Hepatocyte (in vitro differentiated cells): ENCODE measurements around the gene GPR132. TPM values are rescaled to one million over a fixed set of nuclear protein-coding genes. Genes with fewer than 3 reads are reported as not detected.

Experiments used
- DNase-seq: peaks from one replicate; pipeline ENCODE4 v3.0.0-alpha.2; 2016; ENCODE audit warnings: low spot score
- H2AFZ ChIP-seq: fragments of 200-600 bp; sonication (generic); 2 replicates; pipeline ENCODE4 v1.6.0; 2016; ENCODE audit warnings: antibody characterized with exemption, mild to moderate bottlenecking
- H3K27ac ChIP-seq: fragments of 200-600 bp; sonication (generic); 2 replicates; pipeline ENCODE4 v1.5.1; 2016; ENCODE audit warnings: mild to moderate bottlenecking
- H3K27me3 ChIP-seq: fragments of 200-600 bp; sonication (generic); 2 replicates; pipeline ENCODE4 v1.6.1; 2016
- H3K36me3 ChIP-seq: fragments of 200-600 bp; sonication (generic); replicated peaks from 2 replicates; pipeline ENCODE4 v1.5.1; 2016; ENCODE audit warnings: low read depth; ENCODE audit not compliant: insufficient read depth
- H3K4me1 ChIP-seq: fragments of 200-600 bp; sonication (generic); 2 replicates; pipeline ENCODE4 v1.5.1; 2016; ENCODE audit warnings: mild to moderate bottlenecking, moderate library complexity; ENCODE audit not compliant: insufficient read depth
- H3K4me2 ChIP-seq: fragments of 200-600 bp; sonication (generic); 2 replicates; pipeline ENCODE4 v1.6.0; 2016
- H3K4me3 ChIP-seq: fragments of 200-600 bp; sonication (generic); 2 replicates; pipeline ENCODE4 v1.5.1; 2016; ENCODE audit warnings: mild to moderate bottlenecking
- H3K79me2 ChIP-seq: fragments of 200-600 bp; sonication (generic); 2 replicates; pipeline ENCODE4 v1.6.0; 2017; ENCODE audit warnings: mild to moderate bottlenecking
- H3K9me2 ChIP-seq: fragments of 200-600 bp; sonication (generic); replicated peaks from 2 replicates; pipeline ENCODE4 v1.6.0; 2017; ENCODE audit warnings: mild to moderate bottlenecking; ENCODE audit not compliant: insufficient read depth
- H3K9me3 ChIP-seq: fragments of 200-600 bp; sonication (generic); 2 replicates; pipeline ENCODE4 v1.5.1; 2016; ENCODE audit warnings: low read depth, mild to moderate bottlenecking
- H4K20me1 ChIP-seq: fragments of 200-600 bp; sonication (generic); 2 replicates; pipeline ENCODE4 v1.6.0; 2016; ENCODE audit warnings: mild to moderate bottlenecking; ENCODE audit not compliant: insufficient read depth, poor library complexity, severe bottlenecking
- EZH2 ChIP-seq: fragments of 200-600 bp; sonication (generic); IDR thresholded peaks from 2 replicates; pipeline ENCODE4 v1.6.1; 2016; ENCODE audit warnings: antibody characterized with exemption, mild to moderate bottlenecking, borderline replicate concordance
- EZH2phosphoT487 ChIP-seq: fragments of 200-600 bp; sonication (generic); IDR thresholded peaks from one replicate; pipeline ENCODE4 v1.6.1; 2018; ENCODE audit warnings: antibody characterized with exemption, mild to moderate bottlenecking, low read depth, moderate library complexity; ENCODE audit not compliant: unreplicated experiment, severe bottlenecking
- WGBS: methylation state at CpG from one replicate; pipeline ENCODE4 v1.1.6; 2016; ENCODE audit warnings: low lambda C conversion rate; ENCODE audit errors: missing lambda C conversion rate; 5-methylcytosine and 5-hydroxymethylcytosine counted together
- polyA plus RNA-seq: library from polyadenylated mRNA; unstranded; fragments of >200 nt; fragmentation: Nextera tagmentation; extraction: Ambion mirVana; gene quantifications from 2 replicates; pipeline ENCODE4 v1.2.1, GENCODE V29; 2016
- total RNA-seq: library from RNA; depleted of rRNA; stranded (reverse); fragments of >200 nt; gene quantifications from 2 replicates; pipeline ENCODE4 v1.2.3, GENCODE V29; 2014
- TF ChIP-seq, protein P1 (sequence below): fragments of 200-600 bp; sonication (generic); IDR thresholded peaks from 2 replicates; pipeline ENCODE4 v1.5.1; 2016; ENCODE audit warnings: antibody characterized with exemption, mild to moderate bottlenecking; ENCODE audit not compliant: poor library complexity

Gene GPR132
- total and polyA plus RNA-seq, 2 experiments from 2014 or later = 0.41 to 0.83 TPM

DNA sequence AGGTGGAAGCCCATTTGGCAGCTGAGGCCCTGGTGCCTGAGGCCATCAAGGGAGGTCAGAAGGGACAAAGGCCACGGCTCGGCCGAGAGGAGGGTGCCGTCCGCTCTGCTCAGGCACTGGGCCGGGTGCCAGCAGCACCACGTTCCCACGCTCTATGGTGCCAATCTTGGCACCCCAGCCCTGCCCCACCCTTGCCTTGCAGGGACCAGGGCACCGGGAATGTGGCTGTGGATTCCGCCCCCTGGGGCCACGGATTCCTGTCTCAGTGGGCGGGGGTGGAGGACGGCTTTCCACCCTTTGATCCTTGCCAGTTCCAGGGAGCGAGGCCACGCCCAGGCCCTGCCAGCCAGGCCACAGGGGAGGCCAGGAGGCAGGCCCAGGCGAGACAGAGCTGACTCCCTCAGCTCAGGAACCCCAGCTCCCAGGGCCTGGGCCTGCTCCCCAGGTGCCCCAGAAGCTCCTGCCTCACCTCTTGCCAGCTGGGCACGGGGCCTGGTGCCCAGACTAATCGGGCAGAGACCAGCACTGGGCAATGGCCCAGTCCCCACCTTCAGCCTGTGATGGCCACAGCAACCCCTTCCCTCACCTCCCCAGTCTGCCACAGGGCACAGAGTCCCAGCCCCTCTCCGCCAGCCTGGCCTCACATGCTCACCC is 26.4 kb upstream of the GPR132 start:
- Histone ChIP-seq H3K36me3 (no peaks in the 10 kb centered on the region), H3K9me3 (no peaks in the 10 kb centered on the region), H4K20me1 (peaks cover 8% of the 10 kb centered on the region), H3K9me2 (no peaks in the 10 kb centered on the region), H3K4me1 (peaks cover 50% of the 10 kb centered on the region), H3K4me3 (no peak overlapping the region), H2AFZ (no peak overlapping the region), H3K79me2 (peaks cover 2% of the 10 kb centered on the region), H3K27ac (peak overlapping the region; percentile 100), H3K4me2 (peak overlapping the region; percentile 95), H3K27me3 (no peaks in the 10 kb centered on the region)
- DNase-seq = peak; percentile 69
- 65% methylated on average over 16 of the region's 19 CpGs for WGBS
- TF ChIP-seq EZH2phosphoT487 (no peak), EZH2 (no peak)
- TF ChIP-seq, protein P1, sequence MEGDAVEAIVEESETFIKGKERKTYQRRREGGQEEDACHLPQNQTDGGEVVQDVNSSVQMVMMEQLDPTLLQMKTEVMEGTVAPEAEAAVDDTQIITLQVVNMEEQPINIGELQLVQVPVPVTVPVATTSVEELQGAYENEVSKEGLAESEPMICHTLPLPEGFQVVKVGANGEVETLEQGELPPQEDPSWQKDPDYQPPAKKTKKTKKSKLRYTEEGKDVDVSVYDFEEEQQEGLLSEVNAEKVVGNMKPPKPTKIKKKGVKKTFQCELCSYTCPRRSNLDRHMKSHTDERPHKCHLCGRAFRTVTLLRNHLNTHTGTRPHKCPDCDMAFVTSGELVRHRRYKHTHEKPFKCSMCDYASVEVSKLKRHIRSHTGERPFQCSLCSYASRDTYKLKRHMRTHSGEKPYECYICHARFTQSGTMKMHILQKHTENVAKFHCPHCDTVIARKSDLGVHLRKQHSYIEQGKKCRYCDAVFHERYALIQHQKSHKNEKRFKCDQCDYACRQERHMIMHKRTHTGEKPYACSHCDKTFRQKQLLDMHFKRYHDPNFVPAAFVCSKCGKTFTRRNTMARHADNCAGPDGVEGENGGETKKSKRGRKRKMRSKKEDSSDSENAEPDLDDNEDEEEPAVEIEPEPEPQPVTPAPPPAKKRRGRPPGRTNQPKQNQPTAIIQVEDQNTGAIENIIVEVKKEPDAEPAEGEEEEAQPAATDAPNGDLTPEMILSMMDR = no peak

DNA sequence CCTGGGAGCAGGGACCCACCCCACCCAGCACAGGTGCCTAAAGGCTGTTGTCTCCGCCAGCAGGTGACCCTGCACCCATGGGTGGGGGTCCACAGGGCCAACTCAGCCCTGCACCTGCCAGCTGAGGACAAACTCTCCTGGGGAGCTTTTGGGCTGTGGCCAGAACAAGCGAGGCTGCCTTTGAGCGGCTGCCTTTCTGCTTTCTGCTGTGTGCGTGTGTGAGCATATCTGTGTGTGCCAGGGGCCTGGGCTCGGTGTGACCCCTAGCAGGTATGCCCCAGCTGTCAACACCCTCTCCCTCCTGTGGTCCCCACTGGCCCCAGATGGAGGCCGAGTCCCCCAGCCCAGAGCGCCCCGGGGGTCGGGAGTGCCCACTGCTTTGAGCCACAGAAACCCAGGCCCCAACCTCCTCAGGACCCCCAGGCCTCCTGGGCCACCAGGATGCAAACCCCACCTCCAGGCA is 25.9 kb upstream of the GPR132 start:
- Histone ChIP-seq H3K9me3 (no peaks in the 10 kb centered on the region), H2AFZ (no peak overlapping the region), H3K36me3 (no peaks in the 10 kb centered on the region), H3K9me2 (no peaks in the 10 kb centered on the region), H3K4me1 (peaks cover 50% of the 10 kb centered on the region), H3K27ac (peak overlapping the region; percentile 100), H3K79me2 (peaks cover 2% of the 10 kb centered on the region), H4K20me1 (peaks cover 8% of the 10 kb centered on the region), H3K27me3 (no peaks in the 10 kb centered on the region), H3K4me2 (peak overlapping the region; percentile 95), H3K4me3 (no peak overlapping the region)
- TF ChIP-seq EZH2phosphoT487 (no peak), EZH2 (no peak)
- TF ChIP-seq, protein P1 = no peak
- 92% methylated on average over 9 of the region's 9 CpGs for WGBS
- DNase-seq = no peak

DNA sequence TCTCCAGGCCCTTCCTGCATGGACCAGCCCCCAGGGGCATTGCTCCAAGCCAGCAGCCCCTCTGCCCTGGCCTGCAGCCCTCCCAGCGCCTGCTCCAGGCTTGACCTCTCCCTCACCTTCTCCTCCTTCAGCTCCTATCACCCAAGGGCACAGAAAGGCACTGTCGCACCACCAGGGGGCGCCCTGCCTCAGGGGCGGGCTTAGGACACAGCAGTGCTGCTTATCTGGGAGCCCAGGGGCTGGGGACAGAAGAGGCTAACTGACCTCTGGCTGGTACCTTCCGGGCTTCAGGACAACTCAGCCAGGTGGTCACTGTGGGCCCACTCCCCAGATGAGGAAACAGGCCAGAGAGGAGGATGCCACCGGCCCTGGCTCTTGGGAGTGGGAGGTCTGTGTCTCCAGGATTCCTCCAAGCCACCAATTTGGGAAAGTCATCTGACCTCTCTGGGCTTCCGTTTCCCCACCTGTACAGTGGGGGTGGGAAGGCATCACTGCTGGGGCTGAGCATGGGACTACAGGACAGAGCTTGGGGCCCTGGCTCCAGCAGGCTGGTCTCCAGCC is 25.3 kb upstream of the GPR132 start:
- TF ChIP-seq, protein P1 = peak; percentile 91
- TF ChIP-seq EZH2phosphoT487 = no peak
- peak; percentile 92 for DNase-seq
- Histone ChIP-seq H3K9me2 (no peaks in the 10 kb centered on the region), H2AFZ (no peak overlapping the region), H3K4me2 (peak overlapping the region; percentile 95), H3K4me3 (no peak overlapping the region), H3K27ac (peak overlapping the region; percentile 100), H4K20me1 (peaks cover 8% of the 10 kb centered on the region), H3K79me2 (peaks cover 2% of the 10 kb centered on the region), H3K27me3 (no peaks in the 10 kb centered on the region), H3K4me1 (peaks cover 50% of the 10 kb centered on the region), H3K9me3 (no peaks in the 10 kb centered on the region), H3K36me3 (no peaks in the 10 kb centered on the region)
- WGBS = 21% methylated on average over 7 of the region's 7 CpGs
